Activated CD8-positive, alpha-beta memory T cell treated with anti-CD3 and anti-CD28 coated beads, Interleukin-2, amount 50 U/mL, for 48 hours (primary cell): ENCODE measurements around the gene ARIH1.

ENCODE experiments used
- DNase-seq: peaks from one replicate; pipeline ENCODE4 v3.0.0-alpha.2; 2020

ARIH1 gene

GRCh38 chr15:72487070-72487797, 13.1 kb downstream of the ARIH1 start:
- no peak for DNase-seq

- DNase-seq, result no peak
Observed at GRCh38 chr15:72488558-72488957, 14.4 kb downstream of the ARIH1 start.

DNA sequence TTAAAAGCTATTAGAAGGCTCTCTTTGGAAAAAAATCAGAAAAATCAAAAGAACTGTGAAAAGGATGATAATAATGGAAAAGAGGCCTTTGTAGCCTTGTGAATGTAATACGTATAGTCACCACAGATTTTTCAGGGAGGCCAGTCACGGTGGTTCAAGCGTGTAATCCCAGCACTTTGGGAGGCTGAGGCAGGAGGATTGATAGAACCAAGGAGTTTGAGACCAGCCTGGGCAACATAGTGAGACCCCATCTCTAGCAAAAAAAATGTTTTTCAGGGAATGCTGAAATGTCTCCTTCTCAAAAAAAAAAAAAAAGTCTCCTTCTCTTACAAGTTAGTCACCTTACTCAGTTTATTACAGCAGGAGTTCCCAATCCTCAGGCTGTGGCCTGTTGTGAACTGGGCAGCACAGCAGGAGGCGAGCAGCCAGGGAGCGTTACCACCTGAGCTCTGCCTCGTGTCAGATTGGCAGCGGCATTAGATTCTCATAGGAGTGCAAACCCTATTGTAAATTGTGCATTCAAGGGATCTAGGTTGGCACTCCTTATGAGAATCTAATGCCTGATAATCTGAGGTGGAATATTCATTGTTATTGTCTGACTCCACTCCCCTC, 15.9 kb downstream of the ARIH1 start:
- DNase-seq, result no peak

DNA sequence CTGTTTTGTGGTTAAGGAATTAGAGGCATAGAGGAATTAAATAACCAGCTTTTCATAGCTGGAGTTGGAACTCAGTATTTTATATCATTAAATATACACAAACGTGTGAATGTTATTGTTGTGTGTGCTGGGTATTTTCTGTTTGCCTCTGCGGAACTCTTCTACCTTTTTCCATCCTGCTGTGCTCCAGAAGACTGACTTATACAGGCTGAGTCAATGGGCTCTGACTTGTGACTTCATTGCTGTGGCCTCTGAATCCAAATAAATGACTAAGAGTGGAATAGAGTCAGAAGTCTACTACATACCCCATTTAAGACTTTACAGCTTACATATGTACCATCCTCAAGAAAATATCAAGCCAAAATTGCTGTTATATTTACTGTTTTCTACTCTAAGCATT, 17.6 kb downstream of the ARIH1 start:
- DNase-seq, result no peak

- DNase-seq, result no peak
Observed at GRCh38 chr15:72492733-72493132, 18.6 kb downstream of the ARIH1 start.

- DNase-seq, result no peak
Observed at GRCh38 chr15:72493220-72493619, 19.1 kb downstream of the ARIH1 start.

GRCh38 chr15:72495007-72495406, 20.9 kb downstream of the ARIH1 start:
- DNase-seq, result no peak

DNA sequence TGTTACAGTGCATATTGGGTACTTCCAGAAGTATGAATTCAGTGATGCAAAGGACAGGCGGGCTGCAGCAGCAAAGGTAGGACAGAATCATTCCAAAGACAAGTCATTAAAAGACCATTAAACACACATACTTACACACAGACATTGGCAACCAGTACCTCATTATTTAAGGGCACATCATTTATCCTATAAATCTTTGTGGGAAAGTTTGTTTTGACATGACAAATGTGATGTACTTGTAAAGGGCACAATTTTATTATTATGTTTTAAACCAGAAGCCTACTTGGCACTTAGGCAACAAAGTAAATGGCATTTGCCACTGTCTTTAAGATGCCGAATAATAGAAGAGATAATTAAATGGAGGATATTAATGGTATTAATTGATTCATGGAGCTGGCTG, 22.7 kb downstream of the ARIH1 start:
- DNase-seq, result no peak

GRCh38 chr15:72497402-72497801, 23.3 kb downstream of the ARIH1 start:
- DNase-seq, result no peak

- DNase-seq, result no peak
Observed at GRCh38 chr15:72502220-72502809, 28.2 kb downstream of the ARIH1 start.

- DNase-seq, result no peak
Observed at GRCh38 chr15:72503147-72503546, 29.0 kb downstream of the ARIH1 start.

- no peak for DNase-seq
Observed at GRCh38 chr15:72507402-72508092, 33.4 kb downstream of the ARIH1 start.

DNA sequence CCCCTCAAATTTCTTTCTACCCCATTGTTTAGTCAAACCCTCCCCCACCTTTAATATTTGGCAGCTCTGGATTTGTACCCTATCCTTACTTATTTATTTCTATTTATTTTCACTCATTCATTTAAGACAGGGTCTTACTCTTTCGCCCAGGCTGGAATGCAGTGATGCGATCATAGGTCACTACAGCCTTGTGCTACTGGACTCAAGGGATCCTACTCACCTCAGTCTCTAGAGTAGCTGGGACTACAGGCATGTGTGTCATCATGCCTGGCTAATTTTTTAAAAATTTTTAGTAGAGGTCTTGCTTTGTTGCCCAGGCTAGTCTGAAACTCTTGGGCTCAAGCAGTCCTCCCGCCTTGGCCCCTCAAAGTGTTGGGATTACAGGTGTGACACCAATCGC, 35.4 kb downstream of the ARIH1 start:
- DNase-seq, result no peak

- no peak for DNase-seq
Observed at GRCh38 chr15:72511536-72511935, 37.4 kb downstream of the ARIH1 start.

DNA sequence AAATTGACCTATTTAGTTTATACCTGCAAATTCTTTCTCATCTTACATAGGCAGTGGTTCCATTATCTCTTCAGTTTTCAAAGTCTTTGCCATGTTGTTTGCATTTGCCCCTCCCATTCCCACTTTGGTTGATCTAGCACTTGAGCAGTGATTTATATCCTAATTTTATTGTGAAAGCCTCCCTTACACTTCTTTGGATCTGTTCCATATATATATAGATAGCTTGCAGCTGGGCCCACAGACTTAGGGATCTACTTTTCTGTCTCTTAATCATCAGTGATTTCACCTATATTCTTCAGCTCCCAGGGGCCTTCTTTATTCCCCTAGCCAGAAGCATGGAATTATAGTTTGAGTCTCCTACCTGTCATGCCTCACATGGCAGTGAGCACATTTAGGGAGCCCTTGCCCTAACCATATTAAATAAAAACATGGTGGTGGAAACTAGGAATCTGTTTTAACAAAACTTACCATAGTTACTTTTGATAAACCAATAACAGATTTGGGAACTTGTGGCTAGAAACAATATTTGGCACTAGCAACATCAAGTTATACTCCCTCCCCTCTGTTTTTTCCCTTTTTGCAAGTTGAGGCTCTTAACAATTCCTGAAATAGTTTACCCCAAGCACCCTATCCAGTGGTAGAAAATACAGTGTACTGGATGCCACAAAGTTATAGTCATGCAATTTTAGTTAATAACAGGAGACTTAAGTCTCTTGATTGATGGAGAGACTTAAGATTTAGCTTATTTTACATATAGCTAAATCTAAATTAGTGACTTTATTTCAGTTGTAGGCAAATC, 41.7 kb downstream of the ARIH1 start:
- no peak for DNase-seq

GRCh38 chr15:72516777-72517176, 42.6 kb downstream of the ARIH1 start:
- DNase-seq, result no peak

GRCh38 chr15:72521682-72522081, 47.6 kb downstream of the ARIH1 start:
- DNase-seq, result no peak

GRCh38 chr15:72532991-72533601, 59.0 kb downstream of the ARIH1 start:
- no peak for DNase-seq

DNA sequence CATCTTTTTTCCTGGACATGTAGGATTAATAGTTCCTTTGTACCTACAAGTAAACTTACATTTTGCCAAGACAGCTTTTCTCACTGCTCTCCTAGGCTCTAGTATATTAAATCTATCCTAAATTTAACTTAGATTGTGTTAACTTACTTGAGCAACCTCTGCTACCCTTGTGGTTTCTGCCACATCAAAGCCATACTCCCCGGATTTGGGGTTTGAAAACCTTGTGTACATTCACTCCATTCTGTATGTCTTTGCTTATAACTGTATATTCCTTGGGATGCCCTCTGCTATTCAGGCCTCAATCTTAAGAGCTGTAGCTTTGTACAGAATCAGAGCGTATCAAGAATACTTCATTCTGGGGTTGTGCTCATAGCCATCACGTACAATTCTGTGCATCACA, 60.4 kb downstream of the ARIH1 start:
- DNase-seq, result no peak

GRCh38 chr15:72535911-72536310, 61.8 kb downstream of the ARIH1 start:
- no peak for DNase-seq

DNA sequence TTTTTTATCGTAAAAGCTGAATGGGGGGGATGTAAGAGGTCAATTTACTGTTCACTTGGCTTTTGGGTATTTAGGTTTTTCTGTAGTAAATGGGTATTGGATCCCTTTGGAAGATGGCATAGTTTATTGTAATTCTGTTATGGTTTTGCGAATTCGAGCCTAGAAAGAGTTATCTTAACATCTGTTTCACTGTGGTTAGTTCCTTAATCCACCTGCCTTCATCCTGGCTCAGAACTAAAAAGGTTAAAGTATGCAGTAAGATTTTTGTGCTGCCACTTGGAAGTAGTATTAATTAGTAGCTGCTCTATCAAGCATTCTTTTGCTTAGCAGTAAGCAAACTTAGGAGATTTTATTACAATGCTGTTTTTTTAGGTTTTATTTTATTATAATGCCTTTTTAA, 62.4 kb downstream of the ARIH1 start:
- DNase-seq, result no peak

DNA sequence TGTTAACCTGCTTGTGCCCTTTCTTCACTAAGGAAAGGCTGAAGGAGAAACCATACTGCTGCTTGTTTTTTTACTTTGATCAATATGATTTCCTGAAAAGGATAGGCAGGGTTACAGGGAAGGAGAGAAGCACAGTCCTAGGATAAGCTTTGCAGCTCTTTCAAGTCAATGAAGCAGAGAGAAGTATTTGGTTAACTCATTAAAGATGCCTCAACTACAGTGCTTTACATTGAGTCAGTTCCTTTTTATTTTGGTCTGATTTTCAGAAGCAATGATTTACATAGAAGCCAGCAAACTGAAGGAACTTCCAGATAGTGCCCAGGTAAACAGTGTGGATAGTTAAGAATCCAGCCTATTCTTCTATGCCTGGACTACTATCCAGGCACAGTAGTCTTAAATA, 64.8 kb downstream of the ARIH1 start:
- DNase-seq, result no peak
